SK-N-SH (cell line): ENCODE results near the gene SF3A2.

ENCODE experiments used
- CHD2 ChIP-seq: fragments of 150-350 bp; IDR thresholded peaks from 2 replicates; pipeline ENCODE4 v1.6.1; 2018; ENCODE audit warnings: low read length; ENCODE audit not compliant: partially characterized antibody
- FOXJ3 ChIP-seq: sonication (generic); formaldehyde crosslinking; IDR thresholded peaks from 2 replicates; pipeline ENCODE4 v1.5.1; 2020; ENCODE audit warnings: mild to moderate bottlenecking, missing genetic modification reagents
- FOXM1 ChIP-seq: IDR thresholded peaks from 2 replicates; pipeline ENCODE4 v1.4.0; 2012; ENCODE audit warnings: low read depth, mild to moderate bottlenecking
- MXI1 ChIP-seq: IDR thresholded peaks from 2 replicates; pipeline ENCODE4 v1.6.1; 2012; ENCODE audit warnings: mild to moderate bottlenecking, low read depth, low read length, improper control_type of control experiment
- RAD21 ChIP-seq: IDR thresholded peaks from 2 replicates; pipeline ENCODE4 v1.6.1; 2012; ENCODE audit warnings: mild to moderate bottlenecking, low read length
- SIN3A ChIP-seq: IDR thresholded peaks from 2 replicates; pipeline ENCODE4 v1.6.1; 2012; ENCODE audit warnings: low read depth, mild to moderate bottlenecking, low read length, moderate library complexity, borderline replicate concordance
- TCF12 ChIP-seq: IDR thresholded peaks from 2 replicates; pipeline ENCODE4 v1.4.0; 2012
- TEAD4 ChIP-seq: IDR thresholded peaks from 2 replicates; pipeline ENCODE4 v1.4.0; 2012; ENCODE audit warnings: mild to moderate bottlenecking, borderline replicate concordance; ENCODE audit not compliant: insufficient read depth
- TF ChIP-seq, protein P1 (sequence below): fragments of 200-600 bp; sonication (generic); IDR thresholded peaks from 2 replicates; pipeline ENCODE4 v1.6.1; 2017; ENCODE audit warnings: antibody characterized with exemption, mild to moderate bottlenecking, moderate library complexity
- TF ChIP-seq, protein P2 (sequence below): IDR thresholded peaks from 2 replicates; pipeline ENCODE4 v1.4.0; 2012; ENCODE audit warnings: low read depth
- TF ChIP-seq, protein P3 (sequence below): fragments of 150-350 bp; IDR thresholded peaks from 2 replicates; pipeline ENCODE4 v1.6.1; 2016; ENCODE audit warnings: mild to moderate bottlenecking, low read depth, low read length

DNA sequence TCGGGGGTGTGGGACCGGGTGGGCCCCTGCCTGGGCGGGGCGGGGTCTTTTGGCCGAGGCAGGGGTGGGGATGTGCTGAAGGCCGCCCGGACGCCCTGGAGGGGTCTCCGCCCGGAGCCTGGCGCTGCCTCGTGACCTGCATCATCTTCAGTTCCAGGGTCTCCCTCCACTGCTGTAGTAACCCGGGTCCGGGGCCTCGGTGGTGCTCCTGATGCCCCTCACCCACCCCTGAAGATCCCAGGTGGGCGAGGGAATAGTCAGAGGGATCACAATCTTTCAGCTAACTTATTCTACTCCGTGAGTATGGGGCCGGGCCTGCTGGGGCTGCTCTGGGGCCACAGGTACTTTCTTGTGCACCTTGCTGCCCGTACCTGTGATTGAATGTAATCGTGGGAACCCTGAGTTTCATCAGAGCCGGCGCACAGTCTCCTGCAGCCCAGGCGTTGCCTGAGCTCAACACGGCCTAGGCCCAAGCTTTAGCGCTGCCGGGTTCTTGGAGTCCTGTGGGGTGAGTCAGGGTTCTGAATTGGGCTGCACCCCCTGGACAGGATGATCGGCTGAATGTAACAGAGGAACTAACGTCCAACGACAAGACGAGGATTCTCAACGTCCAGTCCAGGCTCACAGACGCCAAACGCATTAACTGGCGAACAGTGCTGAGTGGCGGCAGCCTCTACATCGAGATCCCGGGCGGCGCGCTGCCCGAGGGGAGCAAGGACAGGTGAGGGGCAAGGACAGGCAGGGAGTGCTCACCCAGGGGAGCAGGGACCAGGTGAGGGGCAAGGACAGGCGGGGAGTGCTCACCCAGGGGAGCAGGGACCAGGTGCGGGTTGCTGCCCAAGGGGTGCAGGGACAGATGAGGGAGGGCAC is 34.8 kb downstream of the SF3A2 start:
- no peak for TF ChIP-seq MXI1
- TF ChIP-seq FOXJ3 = no peak
- TF ChIP-seq SIN3A = 0 out of 2 replicates have a peak, but pooled peaks have one; percentile 7
- TF ChIP-seq, protein P1, sequence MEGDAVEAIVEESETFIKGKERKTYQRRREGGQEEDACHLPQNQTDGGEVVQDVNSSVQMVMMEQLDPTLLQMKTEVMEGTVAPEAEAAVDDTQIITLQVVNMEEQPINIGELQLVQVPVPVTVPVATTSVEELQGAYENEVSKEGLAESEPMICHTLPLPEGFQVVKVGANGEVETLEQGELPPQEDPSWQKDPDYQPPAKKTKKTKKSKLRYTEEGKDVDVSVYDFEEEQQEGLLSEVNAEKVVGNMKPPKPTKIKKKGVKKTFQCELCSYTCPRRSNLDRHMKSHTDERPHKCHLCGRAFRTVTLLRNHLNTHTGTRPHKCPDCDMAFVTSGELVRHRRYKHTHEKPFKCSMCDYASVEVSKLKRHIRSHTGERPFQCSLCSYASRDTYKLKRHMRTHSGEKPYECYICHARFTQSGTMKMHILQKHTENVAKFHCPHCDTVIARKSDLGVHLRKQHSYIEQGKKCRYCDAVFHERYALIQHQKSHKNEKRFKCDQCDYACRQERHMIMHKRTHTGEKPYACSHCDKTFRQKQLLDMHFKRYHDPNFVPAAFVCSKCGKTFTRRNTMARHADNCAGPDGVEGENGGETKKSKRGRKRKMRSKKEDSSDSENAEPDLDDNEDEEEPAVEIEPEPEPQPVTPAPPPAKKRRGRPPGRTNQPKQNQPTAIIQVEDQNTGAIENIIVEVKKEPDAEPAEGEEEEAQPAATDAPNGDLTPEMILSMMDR = no peak
- TF ChIP-seq, protein P2, sequence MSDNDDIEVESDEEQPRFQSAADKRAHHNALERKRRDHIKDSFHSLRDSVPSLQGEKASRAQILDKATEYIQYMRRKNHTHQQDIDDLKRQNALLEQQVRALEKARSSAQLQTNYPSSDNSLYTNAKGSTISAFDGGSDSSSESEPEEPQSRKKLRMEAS = no peak
- no peak for TF ChIP-seq RAD21
- TF ChIP-seq TCF12 = no peak
- TF ChIP-seq, protein P3, sequence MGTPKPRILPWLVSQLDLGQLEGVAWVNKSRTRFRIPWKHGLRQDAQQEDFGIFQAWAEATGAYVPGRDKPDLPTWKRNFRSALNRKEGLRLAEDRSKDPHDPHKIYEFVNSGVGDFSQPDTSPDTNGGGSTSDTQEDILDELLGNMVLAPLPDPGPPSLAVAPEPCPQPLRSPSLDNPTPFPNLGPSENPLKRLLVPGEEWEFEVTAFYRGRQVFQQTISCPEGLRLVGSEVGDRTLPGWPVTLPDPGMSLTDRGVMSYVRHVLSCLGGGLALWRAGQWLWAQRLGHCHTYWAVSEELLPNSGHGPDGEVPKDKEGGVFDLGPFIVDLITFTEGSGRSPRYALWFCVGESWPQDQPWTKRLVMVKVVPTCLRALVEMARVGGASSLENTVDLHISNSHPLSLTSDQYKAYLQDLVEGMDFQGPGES = no peak
- TF ChIP-seq CHD2 = no peak
- TF ChIP-seq TEAD4 = no peak
- no peak for TF ChIP-seq FOXM1
